H1 (cell line): Measurements from ENCODE around the gene ABHD12. TPM values are rescaled to one million over a fixed set of nuclear protein-coding genes. Genes with fewer than 3 reads are reported as not detected.

Experiments used
- CTCF ChIA-PET: fragments of 300-600 bp; sonication (Branson Sonifier 250); formaldehyde crosslinking; loops from one replicate; lab custom pipeline; 2021; ENCODE audit not compliant: partially characterized antibody; lab: Charles Lee
- POLR2A ChIA-PET: fragments of 300-600 bp; sonication (Branson Sonifier 250); formaldehyde crosslinking; loops from one replicate; lab custom pipeline; 2021; ENCODE audit warnings: inconsistent platforms; ENCODE audit not compliant: partially characterized antibody; lab: Charles Lee
- DNase-seq, 2 experiments: peaks; one replicate each; pipeline versions ENCODE4 v3.0.0 to v3.0.0-alpha.2; 2010 to 2022; ENCODE audit warnings: low spot score in 2 of 2, low read depth in 1 of 2, mixed read lengths in 1 of 2
- FAIRE-seq: peaks from 2 replicates; lab custom pipeline; 2011; peaks lifted over from hg19 to GRCh38; lab: Jason Lieb, UNC
- H2AFZ ChIP-seq: 2 replicates; pipeline ENCODE4 v1.8.1; 2012; ENCODE audit warnings: low read length, inconsistent platforms
- H2AK5ac ChIP-seq: 2 replicates; pipeline ENCODE4 v1.6.1; 2013; ENCODE audit warnings: low read depth, low read length
- H2BK120ac ChIP-seq: replicated peaks from 2 replicates; pipeline ENCODE3; 2013; ENCODE audit warnings: low read depth, low read length, inconsistent platforms
- H2BK12ac ChIP-seq: 2 replicates; pipeline ENCODE4 v1.6.1; 2013; ENCODE audit warnings: low read depth, low read length
- H2BK15ac ChIP-seq: 2 replicates; pipeline ENCODE4 v1.6.1; 2013; ENCODE audit warnings: low read length
- H2BK20ac ChIP-seq: 2 replicates; pipeline ENCODE4 v1.6.1; 2013; ENCODE audit warnings: low read length
- H2BK5ac ChIP-seq: 2 replicates; pipeline ENCODE4 v1.6.1; 2013; ENCODE audit warnings: low read depth, low read length
- H3K14ac ChIP-seq: 2 replicates; pipeline ENCODE4 v1.6.1; 2013; ENCODE audit warnings: inconsistent platforms; ENCODE audit not compliant: insufficient read length
- H3K18ac ChIP-seq: 2 replicates; pipeline ENCODE4 v1.6.1; 2013; ENCODE audit warnings: low read length; ENCODE audit errors: extremely low read depth
- H3K23ac ChIP-seq: 2 replicates; pipeline ENCODE4 v1.6.1; 2013; ENCODE audit warnings: inconsistent platforms; ENCODE audit not compliant: insufficient read length
- H3K23me2 ChIP-seq: 2 replicates; pipeline ENCODE4 v1.6.1; 2013; ENCODE audit warnings: low read depth, low read length
- H3K27ac ChIP-seq: 2 replicates; pipeline ENCODE4 v1.6.1; 2011; ENCODE audit warnings: low read depth, low read length, inconsistent platforms
- H3K27me3 ChIP-seq, 4 experiments: replicated peaks in 1 of 4; 1 replicate in 1 of 4; 2 replicates in 3 of 4; pipeline versions ENCODE4 v1.6.1 to v1.8.1; 2011 to 2013; ENCODE audit warnings: low read length in 3 of 4, mild to moderate bottlenecking in 3 of 4, inconsistent platforms in 2 of 4, mixed read lengths in 2 of 4, moderate library complexity in 1 of 4; ENCODE audit not compliant: control insufficient read depth in 3 of 4, insufficient read depth in 3 of 4; ENCODE audit errors: extremely low read depth in 1 of 4
- H3K36me3 ChIP-seq, 4 experiments: 2 replicates each; pipeline versions ENCODE4 v1.6.1 to v1.8.1; 2011 to 2013; ENCODE audit warnings: mild to moderate bottlenecking in 4 of 4, low read length in 3 of 4, moderate library complexity in 2 of 4, control low read depth in 1 of 4, inconsistent platforms in 1 of 4; ENCODE audit not compliant: insufficient read depth in 4 of 4, control insufficient read depth in 2 of 4
- H3K4ac ChIP-seq: replicated peaks from 2 replicates; pipeline ENCODE3; 2013; ENCODE audit warnings: low read length, low read depth, mixed read lengths, inconsistent platforms; ENCODE audit not compliant: insufficient read length
- H3K4me1 ChIP-seq, 4 experiments: replicated peaks in 1 of 4; 1 replicate in 1 of 4; 2 replicates in 3 of 4; pipeline versions ENCODE4 v1.6.1 to v1.8.1; 2011 to 2013; ENCODE audit warnings: low read length in 3 of 4, inconsistent platforms in 2 of 4, mixed read lengths in 1 of 4; ENCODE audit not compliant: insufficient read depth in 4 of 4, control insufficient read depth in 3 of 4
- H3K4me2 ChIP-seq, 2 experiments: 2 replicates each; pipeline versions ENCODE4 v1.6.1 to v1.8.1; 2011 to 2013; ENCODE audit warnings: low read depth in 2 of 2, low read length in 2 of 2, control low read depth in 1 of 2, inconsistent platforms in 1 of 2, mild to moderate bottlenecking in 1 of 2; ENCODE audit not compliant: insufficient read depth in 1 of 2
- H3K4me3 ChIP-seq, 4 experiments: fragments of 200-600, 300-600 bp in 1 of 4; sonication (generic), shearing (Covaris generic), sonication (Bioruptor Twin) in 1 of 4; 2 replicates each; pipeline versions ENCODE4 v1.5.1 to v1.8.1; 2011 to 2016; ENCODE audit warnings: low read length in 4 of 4, low read depth in 3 of 4, control low read depth in 2 of 4, inconsistent platforms in 2 of 4, mild to moderate bottlenecking in 2 of 4, mixed read lengths in 1 of 4, moderate library complexity in 1 of 4; ENCODE audit not compliant: insufficient read depth in 2 of 4; ENCODE audit errors: extremely low read depth in 1 of 4
- H3K56ac ChIP-seq: replicated peaks from 2 replicates; pipeline ENCODE3; 2013; ENCODE audit warnings: low read depth, mild to moderate bottlenecking, mixed read lengths, low read length, inconsistent platforms; ENCODE audit not compliant: insufficient read length
- H3K79me1 ChIP-seq: 2 replicates; pipeline ENCODE4 v1.6.1; 2013; ENCODE audit warnings: low read depth, low read length, control low read depth
- H3K79me2 ChIP-seq, 2 experiments: 2 replicates each; pipeline versions ENCODE4 v1.6.1 to v1.8.1; 2012 to 2013; ENCODE audit warnings: low read length in 2 of 2, mild to moderate bottlenecking in 2 of 2, inconsistent platforms in 1 of 2; ENCODE audit not compliant: insufficient read depth in 2 of 2, control insufficient read depth in 1 of 2
- H3K9ac ChIP-seq, 4 experiments: replicated peaks in 1 of 4; 1 replicate in 1 of 4; 2 replicates in 3 of 4; pipeline versions ENCODE4 v1.6.1 to v1.8.1; 2011 to 2013; ENCODE audit warnings: low read depth in 3 of 4, low read length in 3 of 4, control low read depth in 2 of 4, mild to moderate bottlenecking in 2 of 4, moderate library complexity in 2 of 4, inconsistent platforms in 1 of 4; ENCODE audit errors: extremely low read depth in 1 of 4
- H3K9me3 ChIP-seq, 2 experiments: 2 replicates each; pipeline versions ENCODE4 v1.6.1 to v1.8.1; 2012 to 2013; ENCODE audit warnings: mild to moderate bottlenecking in 2 of 2, moderate library complexity in 2 of 2, control low read depth in 1 of 2, inconsistent platforms in 1 of 2, low read depth in 1 of 2, low read length in 1 of 2, mixed read lengths in 1 of 2; ENCODE audit not compliant: insufficient read depth in 2 of 2
- H4K20me1 ChIP-seq, 2 experiments: replicated peaks in 1 of 2; 2 replicates each; pipeline versions ENCODE3 to v1.8.1; 2011 to 2013; ENCODE audit warnings: inconsistent platforms in 2 of 2, low read length in 2 of 2, mild to moderate bottlenecking in 1 of 2; ENCODE audit not compliant: insufficient read depth in 2 of 2, control insufficient read depth in 1 of 2
- H4K5ac ChIP-seq: 2 replicates; pipeline ENCODE4 v1.6.1; 2013; ENCODE audit warnings: low read length, low read depth, mixed read lengths, inconsistent platforms; ENCODE audit not compliant: insufficient read length
- H4K8ac ChIP-seq: 2 replicates; pipeline ENCODE4 v1.8.0; 2013; ENCODE audit warnings: mild to moderate bottlenecking, moderate library complexity, low read length, inconsistent platforms; ENCODE audit not compliant: insufficient read depth; ENCODE audit errors: extremely low read depth
- H4K91ac ChIP-seq: replicated peaks from 2 replicates; pipeline ENCODE3; 2013; ENCODE audit warnings: low read length, mixed read lengths, inconsistent platforms; ENCODE audit not compliant: insufficient read length
- ASH2L ChIP-seq: fragments of 200-600, 300-600 bp; sonication (generic); IDR thresholded peaks from one replicate; pipeline ENCODE4 v1.7.1; 2017; ENCODE audit warnings: low read length
- BCL11A ChIP-seq, 2 experiments: IDR thresholded peaks; one replicate each; pipeline ENCODE4 v1.6.1; 2011; ENCODE audit warnings: low read depth in 2 of 2, low read length in 2 of 2, mild to moderate bottlenecking in 2 of 2
- EZH2 ChIP-seq: fragments of 200-600 bp; sonication (generic); IDR thresholded peaks from 2 replicates; pipeline ENCODE4 v1.7.1; 2012; ENCODE audit warnings: low read depth, mild to moderate bottlenecking, moderate library complexity, low read length, inconsistent platforms; ENCODE audit not compliant: severe bottlenecking
- JUN ChIP-seq: IDR thresholded peaks from 2 replicates; pipeline ENCODE4 v1.6.1; 2011; ENCODE audit warnings: low read depth, mild to moderate bottlenecking, improper control_type of control experiment, low read length
- PHF8 ChIP-seq: fragments of 200-600 bp; sonication (generic); conservative IDR thresholded peaks from 2 replicates; pipeline ENCODE4 v1.7.1; 2012; ENCODE audit warnings: low read depth, mild to moderate bottlenecking, inconsistent platforms, low read length, moderate library complexity
- POU5F1 ChIP-seq: IDR thresholded peaks from 2 replicates; pipeline ENCODE4 v1.6.1; 2011; ENCODE audit warnings: low read depth, mild to moderate bottlenecking, low read length, moderate library complexity
- RFX5 ChIP-seq: IDR thresholded peaks from 2 replicates; pipeline ENCODE4 v1.6.1; 2011; ENCODE audit warnings: low read depth, low read length, improper control_type of control experiment, borderline replicate concordance
- SIRT6 ChIP-seq: IDR thresholded peaks from one replicate; pipeline ENCODE4 v1.7.1; 2012; ENCODE audit warnings: low read length, inconsistent platforms
- SIX5 ChIP-seq: IDR thresholded peaks from 2 replicates; pipeline ENCODE4 v1.6.1; 2011; ENCODE audit warnings: mild to moderate bottlenecking, low read depth, low read length
- SP1 ChIP-seq: IDR thresholded peaks from 2 replicates; pipeline ENCODE4 v1.6.1; 2011; ENCODE audit warnings: low read depth, low read length
- TBP ChIP-seq: IDR thresholded peaks from 2 replicates; pipeline ENCODE4 v1.6.1; 2011; ENCODE audit warnings: low read depth, low read length, improper control_type of control experiment
- WGBS, 2 experiments: shearing (Covaris generic) in 1 of 2; methylation state at CpG; one replicate each; pipeline versions ENCODE4 v1.1.6 to v1.1.7; 2013 to 2015; ENCODE audit warnings: low lambda C conversion rate in 2 of 2, mixed read lengths in 2 of 2, inconsistent platforms in 1 of 2, low coverage in 1 of 2, missing lambda C conversion rate in 1 of 2; ENCODE audit not compliant: insufficient replicate concordance in 2 of 2, insufficient coverage in 1 of 2, insufficient read length in 1 of 2; ENCODE audit errors: extremely low coverage in 1 of 2, missing lambda C conversion rate in 1 of 2; 5-methylcytosine and 5-hydroxymethylcytosine counted together
- polyA plus RNA-seq, 7 experiments: library from polyadenylated mRNA; depleted of rRNA in 3 of 7; stranded (reverse) in 5 of 7; unstranded in 2 of 7; fragments of >200 nt in 5 of 7; fragments of 200-250 nt in 2 of 7; gene quantifications; 1 replicate in 5 of 7; 2 replicates in 1 of 7; 4 replicates in 1 of 7; pipeline versions ENCODE4 v1.2.1 to v1.2.3, GENCODE V29; 2011 to 2013; ENCODE audit warnings: missing spikeins in 2 of 7, mixed read lengths in 2 of 7
- total RNA-seq: library from RNA; stranded (reverse); fragmentation: NEBNext Ultra II Directional; extraction: Animal tissue kit (Norgen Biotek cat#: 25700); gene quantifications from 2 replicates; pipeline ENCODE4 v1.2.1, GENCODE V29; 2021
- TF ChIP-seq, protein P1 (sequence below): IDR thresholded peaks from 2 replicates; pipeline ENCODE4 v1.6.1; 2012; ENCODE audit warnings: inconsistent platforms

The ABHD12 gene
- total and polyA plus RNA-seq, 2 of the 8 experiments (the other 6 are each of a cell fraction or from before 2014, with no cell fraction given), result 31.3 to 59.5 TPM

DNA sequence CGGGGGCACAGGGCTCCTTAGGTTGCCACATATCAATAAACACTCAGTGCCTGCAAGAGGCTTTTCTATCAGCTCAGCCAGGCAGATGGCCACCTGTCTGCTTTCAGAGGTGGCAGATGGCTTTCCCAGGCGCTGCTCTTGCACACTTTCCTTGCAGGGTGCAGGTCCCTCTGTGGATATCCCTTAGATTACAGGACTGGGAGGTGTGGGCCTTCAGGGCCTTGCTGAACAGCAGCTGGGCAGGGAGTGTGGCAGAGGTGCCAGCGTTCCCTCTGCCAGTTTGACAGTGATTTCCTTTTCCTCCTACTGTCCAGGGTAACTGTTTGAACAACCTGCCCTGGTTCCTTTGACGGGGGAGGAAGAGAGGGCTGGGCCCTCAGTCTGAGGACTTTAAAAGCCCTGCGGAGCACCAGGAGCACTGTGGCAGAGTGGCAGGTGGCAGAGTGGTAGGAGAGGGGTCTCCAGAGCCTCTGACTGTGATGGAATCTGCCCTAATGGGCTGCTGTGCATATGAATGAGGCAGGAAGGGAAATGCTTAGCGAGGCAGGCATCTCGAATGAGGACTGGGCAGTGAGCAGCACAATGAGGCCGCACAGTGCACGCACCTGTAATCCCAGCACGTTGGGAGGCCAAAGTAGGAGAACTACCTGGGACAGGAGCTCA is 34.2 kb downstream of the ABHD12 start:
- Histone ChIP-seq H2BK20ac (peak overlapping the region; percentile 83; the same call in 1 of the 2 replicates), H3K4me3 (peak overlapping the region in 1 of 4 experiments; percentile 0; a peak in 1 of 8 replicates), H3K4me2 (peak overlapping the region; percentile 55 to 58), H3K27ac (peak overlapping the region; percentile 74), H3K56ac (no peak overlapping the region), H2BK15ac (peak overlapping the region; percentile 19; the same call in 1 of the 2 replicates), H4K91ac (peak overlapping the region; percentile 79), H3K23ac (no peak overlapping the region), H2BK120ac (peak overlapping the region; percentile 85), H2AK5ac (peak overlapping the region; percentile 41; the same call in 1 of the 2 replicates), H3K9ac (peak overlapping the region in 2 of 4 experiments; percentile 9 to 43; a peak in 2 of 7 replicates), H4K8ac (peak overlapping the region; percentile 60; the same call in 1 of the 2 replicates), H3K23me2 (no peaks in the 10 kb centered on the region), H3K9me3 (no peaks in the 10 kb centered on the region), H3K27me3 (no peaks in the 10 kb centered on the region), H2AFZ (no peak overlapping the region), H3K79me1 (peaks cover 15% of the 10 kb centered on the region), H3K4me1 (peaks cover 23 to 38% (median 30%) of the 10 kb centered on the region in 4 experiments), H4K5ac (peak overlapping the region; percentile 35), H3K79me2 (peaks cover 3 to 72% of the 10 kb centered on the region in 2 experiments; a peak in 3 of 4 replicates), H3K36me3 (no peaks in the 10 kb centered on the region), H3K14ac (no peak overlapping the region), H4K20me1 (peaks cover 0 to 3% of the 10 kb centered on the region in 2 experiments), H3K18ac (peak overlapping the region; percentile 72; the same call in 1 of the 2 replicates), H2BK5ac (peak overlapping the region; percentile 90; the same call in 1 of the 2 replicates), H2BK12ac (peak overlapping the region; percentile 88), H3K4ac (peak overlapping the region; percentile 86)
- FAIRE-seq (peak; percentile 52), DNase-seq (peak; percentile 58 to 65)
- ChIA-PET CTCF (interaction anchor here (0.9 to 2.6 kb wide), 6 partner anchors 8 to 271 kb away, joined by 3 to 14 read pairs (median 4); no protein-coding TSS in a partner anchor), POLR2A (interaction anchor here (0.6 to 3.4 kb wide), 5 partner anchors 9 to 51 kb away, joined by 3 to 14 read pairs (median 6); partner anchors contain the start of gene GINS1)
- 24% methylated on average over 10 of the region's 10 CpGs; no CpG with 5 or more reads in 1 of the 2 experiments for WGBS, 2 experiments
- TF ChIP-seq TBP, result no peak
- TF ChIP-seq SP1, result no peak
- TF ChIP-seq SIRT6, result no peak
- TF ChIP-seq, protein P1, sequence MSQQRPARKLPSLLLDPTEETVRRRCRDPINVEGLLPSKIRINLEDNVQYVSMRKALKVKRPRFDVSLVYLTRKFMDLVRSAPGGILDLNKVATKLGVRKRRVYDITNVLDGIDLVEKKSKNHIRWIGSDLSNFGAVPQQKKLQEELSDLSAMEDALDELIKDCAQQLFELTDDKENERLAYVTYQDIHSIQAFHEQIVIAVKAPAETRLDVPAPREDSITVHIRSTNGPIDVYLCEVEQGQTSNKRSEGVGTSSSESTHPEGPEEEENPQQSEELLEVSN, result no peak
- peak; percentile 66 for TF ChIP-seq POU5F1
- no peak for TF ChIP-seq JUN
- TF ChIP-seq EZH2, result no peak
- peak; percentile 26 for TF ChIP-seq ASH2L
- no peak for TF ChIP-seq PHF8
- no peak for TF ChIP-seq BCL11A (IDR thresholded peaks at IDR 0.05; ENCODE audit: low read depth in 2 of 2, low read length in 2 of 2)
- no peak for TF ChIP-seq RFX5
- TF ChIP-seq SIX5, result no peak
